Measurements from ENCODE around the gene N4BP2L2.

Gene N4BP2L2

DNA sequence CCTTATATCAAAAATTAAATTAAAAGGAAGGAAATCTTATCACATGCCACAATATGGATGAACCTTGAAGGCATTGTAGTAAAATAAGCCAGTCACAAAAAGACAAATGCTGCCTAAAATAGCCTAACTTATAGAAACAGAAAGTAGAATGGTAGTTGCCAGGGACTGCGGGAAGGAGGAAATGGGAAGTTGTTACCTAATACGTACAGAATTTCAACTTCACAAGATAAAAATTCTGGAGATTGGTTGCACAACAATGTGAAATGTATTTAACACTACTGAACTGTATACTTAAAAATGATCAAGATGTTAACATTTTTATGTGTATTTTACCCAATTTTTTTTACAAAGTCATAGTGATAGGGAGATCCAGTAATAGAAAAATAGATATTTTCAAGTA lies 10.2 kb upstream of the N4BP2L2 start:
- no peak overlapping the region for H3K4me3 ChIP-seq (ENCODE audit: low read depth, low read length)
- TF ChIP-seq, protein P1, sequence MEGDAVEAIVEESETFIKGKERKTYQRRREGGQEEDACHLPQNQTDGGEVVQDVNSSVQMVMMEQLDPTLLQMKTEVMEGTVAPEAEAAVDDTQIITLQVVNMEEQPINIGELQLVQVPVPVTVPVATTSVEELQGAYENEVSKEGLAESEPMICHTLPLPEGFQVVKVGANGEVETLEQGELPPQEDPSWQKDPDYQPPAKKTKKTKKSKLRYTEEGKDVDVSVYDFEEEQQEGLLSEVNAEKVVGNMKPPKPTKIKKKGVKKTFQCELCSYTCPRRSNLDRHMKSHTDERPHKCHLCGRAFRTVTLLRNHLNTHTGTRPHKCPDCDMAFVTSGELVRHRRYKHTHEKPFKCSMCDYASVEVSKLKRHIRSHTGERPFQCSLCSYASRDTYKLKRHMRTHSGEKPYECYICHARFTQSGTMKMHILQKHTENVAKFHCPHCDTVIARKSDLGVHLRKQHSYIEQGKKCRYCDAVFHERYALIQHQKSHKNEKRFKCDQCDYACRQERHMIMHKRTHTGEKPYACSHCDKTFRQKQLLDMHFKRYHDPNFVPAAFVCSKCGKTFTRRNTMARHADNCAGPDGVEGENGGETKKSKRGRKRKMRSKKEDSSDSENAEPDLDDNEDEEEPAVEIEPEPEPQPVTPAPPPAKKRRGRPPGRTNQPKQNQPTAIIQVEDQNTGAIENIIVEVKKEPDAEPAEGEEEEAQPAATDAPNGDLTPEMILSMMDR (IDR thresholded peaks at IDR 0.05; ENCODE audit: control insufficient read depth, extremely low read depth, insufficient read depth) = no peak
- DNase-seq (ENCODE audit: low read depth) = no peak

DNA sequence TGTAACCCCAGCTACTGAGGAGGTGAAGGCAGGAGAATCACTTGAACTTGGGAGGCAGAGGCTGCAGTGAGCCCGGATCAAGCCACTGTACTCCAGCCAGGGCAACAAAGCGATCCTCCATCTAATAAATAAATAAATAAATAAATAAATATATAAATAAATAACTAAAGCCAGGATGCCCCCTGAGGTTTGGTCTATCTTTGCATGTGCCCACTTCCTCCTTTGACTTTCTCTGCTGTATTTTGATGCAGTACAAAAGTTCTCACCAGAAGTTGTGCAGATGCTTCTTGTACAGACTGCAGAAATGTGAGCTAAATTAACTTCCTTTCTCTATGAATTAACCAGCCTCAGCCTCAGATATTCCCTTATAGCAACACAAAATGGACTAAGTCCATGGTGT lies 6.5 kb upstream of the N4BP2L2 start:
- no peak for DNase-seq (ENCODE audit: low read depth)
- TF ChIP-seq, protein P1 (IDR thresholded peaks at IDR 0.05; ENCODE audit: control insufficient read depth, extremely low read depth, insufficient read depth) = no peak
- no peak overlapping the region for H3K4me3 ChIP-seq (ENCODE audit: low read depth, low read length)

DNA sequence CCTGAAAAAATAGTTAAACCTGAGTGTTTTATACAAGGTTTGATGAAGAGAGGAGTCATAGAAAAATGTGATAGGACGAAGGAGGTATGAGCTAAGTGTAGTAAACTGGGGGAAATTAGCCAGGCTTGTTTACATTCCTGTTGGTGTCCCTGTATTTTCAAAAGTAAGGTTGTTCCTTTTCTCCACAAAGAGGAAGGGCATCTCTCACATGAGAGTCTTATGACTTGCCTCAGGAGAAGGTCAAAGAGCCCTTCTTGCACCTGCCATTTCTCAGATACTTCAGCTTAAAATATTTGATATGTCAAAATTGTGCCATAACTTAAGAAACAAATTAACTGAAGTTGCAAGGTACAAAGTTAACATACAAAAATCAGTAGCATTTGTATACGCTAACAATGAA lies 3.6 kb upstream of the N4BP2L2 start:
- TF ChIP-seq, protein P1 (IDR thresholded peaks at IDR 0.05; ENCODE audit: control insufficient read depth, extremely low read depth, insufficient read depth) = no peak
- no peak for DNase-seq (ENCODE audit: low read depth)
- H3K4me3 ChIP-seq (ENCODE audit: low read depth, low read length) = no peak overlapping the region

DNA sequence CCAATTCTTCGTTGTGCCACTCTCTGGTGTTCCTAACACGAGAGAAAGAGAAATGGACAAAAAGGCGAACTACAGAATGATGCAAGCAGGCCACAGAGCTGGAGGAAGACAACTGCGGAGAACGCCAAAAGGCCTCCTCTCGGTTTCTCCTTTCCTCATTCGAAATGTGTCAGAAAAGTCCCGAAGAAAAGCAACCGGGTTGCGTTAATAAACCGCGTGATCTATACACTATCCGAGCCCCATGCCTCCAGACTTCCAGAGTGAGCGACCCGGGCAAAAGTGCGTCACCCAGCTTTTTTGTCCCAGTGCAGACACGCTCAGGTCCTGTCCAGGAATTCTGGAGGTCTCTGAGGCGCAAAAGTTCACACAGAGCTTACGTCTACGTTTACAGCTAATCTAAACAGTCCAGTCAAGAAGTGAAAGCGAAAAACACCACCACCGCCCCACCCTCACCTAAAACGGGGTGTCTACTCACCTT lies 413 bp downstream of the N4BP2L2 start:
- no peak for DNase-seq (ENCODE audit: low read depth)
- peak overlapping the region; percentile 62 for H3K4me3 ChIP-seq (ENCODE audit: low read depth, low read length)
- TF ChIP-seq, protein P1 (IDR thresholded peaks at IDR 0.05; ENCODE audit: control insufficient read depth, extremely low read depth, insufficient read depth) = no peak

DNA sequence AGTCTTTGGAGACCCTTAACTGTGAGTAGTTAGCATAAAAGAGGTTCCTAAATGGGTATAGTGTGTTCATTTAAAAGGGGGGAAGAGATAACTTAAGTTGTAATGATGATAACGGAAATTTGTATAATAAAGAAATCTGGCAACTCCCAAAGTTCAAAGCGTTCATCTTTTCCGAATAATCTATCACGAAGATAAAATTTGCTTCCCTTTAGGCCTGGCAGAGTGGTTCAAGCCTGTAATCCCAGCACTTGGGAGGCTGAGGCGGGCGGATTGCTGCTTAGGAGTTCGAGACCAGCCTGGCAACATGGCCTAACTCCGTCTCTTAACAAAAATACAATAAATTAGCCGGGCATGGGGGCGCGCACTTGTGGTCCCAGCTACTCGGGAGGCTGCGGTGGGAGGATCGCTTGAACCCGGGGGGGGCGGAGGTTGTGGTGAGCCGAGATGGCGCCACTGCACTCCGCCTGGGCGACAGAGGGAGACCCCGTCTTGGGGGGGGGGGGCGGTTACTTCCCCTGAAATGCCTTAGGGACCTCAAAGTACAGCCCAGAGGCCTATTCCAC lies 934 bp downstream of the N4BP2L2 start:
- peak overlapping the region; percentile 62 for H3K4me3 ChIP-seq (ENCODE audit: low read depth, low read length)
- TF ChIP-seq, protein P1 (IDR thresholded peaks at IDR 0.05; ENCODE audit: control insufficient read depth, extremely low read depth, insufficient read depth) = no peak
- no peak for DNase-seq (ENCODE audit: low read depth)

DNA sequence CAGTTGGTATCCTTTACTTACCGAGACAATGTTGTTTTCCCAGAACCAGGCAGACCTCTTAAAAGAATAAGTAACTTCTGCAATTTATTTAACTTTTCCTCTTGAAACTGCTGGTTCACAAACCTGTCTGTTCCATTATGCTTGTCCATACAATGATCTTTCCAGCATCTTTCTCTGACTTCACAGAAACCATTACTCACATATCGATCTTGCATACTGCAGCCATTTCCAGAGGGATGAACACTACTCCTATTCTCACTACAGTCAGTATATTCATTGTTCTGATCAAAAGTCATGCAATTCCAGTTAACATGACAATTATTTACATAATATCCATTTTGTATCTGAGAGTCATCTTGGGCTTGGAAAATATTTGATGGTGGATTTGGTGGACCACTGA lies 2.8 kb downstream of the N4BP2L2 start:
- TF ChIP-seq, protein P1 (IDR thresholded peaks at IDR 0.05; ENCODE audit: control insufficient read depth, extremely low read depth, insufficient read depth) = no peak
- no peak for DNase-seq (ENCODE audit: low read depth)
- H3K4me3 ChIP-seq (ENCODE audit: low read depth, low read length) = no peak overlapping the region

DNA sequence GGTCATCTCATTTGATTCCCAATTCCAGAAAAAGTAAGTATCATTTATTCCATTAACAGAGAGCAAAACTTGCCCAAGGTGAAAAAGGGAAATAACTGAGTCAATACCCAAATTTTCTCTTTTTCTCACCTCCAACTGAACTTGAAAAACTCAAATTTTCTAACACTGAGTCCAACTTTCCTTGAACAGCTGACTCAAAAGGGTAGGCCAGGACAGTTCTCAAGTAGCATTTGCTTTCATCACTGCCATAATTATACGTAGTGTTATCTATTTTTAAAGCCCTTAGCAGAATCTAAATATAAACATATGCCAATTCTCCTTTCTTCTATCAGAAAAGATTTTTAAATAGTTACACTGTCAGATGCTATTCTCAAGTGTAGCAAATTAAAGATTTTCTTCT lies 3.5 kb downstream of the N4BP2L2 start:
- DNase-seq (ENCODE audit: low read depth) = no peak
- TF ChIP-seq, protein P1 (IDR thresholded peaks at IDR 0.05; ENCODE audit: control insufficient read depth, extremely low read depth, insufficient read depth) = no peak
- no peak overlapping the region for H3K4me3 ChIP-seq (ENCODE audit: low read depth, low read length)
